Measurements from ENCODE around the gene PNLDC1.
"Not testable (repeated sequence)": the region's sequence is repeated elsewhere in the genome, so short reads cannot be mapped to it uniquely, and the experiment has no call there.

The PNLDC1 gene

GRCh38 chr6:159823953-159824352 is 23.9 kb downstream of the PNLDC1 start:
- peaks cover 20% of the 10 kb centered on the region for H3K36me3 Mint-ChIP-seq
- ATAC-seq = no peak
- H3K4me3 Mint-ChIP-seq = no peak overlapping the region
- H3K4me1 Mint-ChIP-seq = peaks cover 16% of the 10 kb centered on the region
- H3K9me3 Mint-ChIP-seq = no peaks in the 10 kb centered on the region
- peaks cover 24% of the 10 kb centered on the region for H3K27me3 Mint-ChIP-seq
- H3K27ac Mint-ChIP-seq = no peak overlapping the region

GRCh38 chr6:159824690-159825089 is 24.6 kb downstream of the PNLDC1 start:
- ATAC-seq, H3K27ac Mint-ChIP-seq, H3K4me3 Mint-ChIP-seq, H3K9me3 Mint-ChIP-seq: not testable (repeated sequence)
- Mint-ChIP-seq H3K4me1 (peaks cover 19% of the 10 kb centered on the region), H3K36me3 (peaks cover 13% of the 10 kb centered on the region), H3K27me3 (peaks cover 19% of the 10 kb centered on the region)

- Mint-ChIP-seq H3K36me3 (peaks cover 12% of the 10 kb centered on the region), H3K27ac (no peak overlapping the region), H3K27me3 (peaks cover 15% of the 10 kb centered on the region), H3K9me3 (no peaks in the 10 kb centered on the region), H3K4me3 (no peak overlapping the region), H3K4me1 (peaks cover 18% of the 10 kb centered on the region)
- ATAC-seq = no peak
Measured at GRCh38 chr6:159826004-159826403, 25.9 kb downstream of the PNLDC1 start.

- Mint-ChIP-seq H3K27ac (no peak overlapping the region), H3K36me3 (peaks cover 12% of the 10 kb centered on the region), H3K4me1 (peaks cover 18% of the 10 kb centered on the region), H3K27me3 (peaks cover 12% of the 10 kb centered on the region), H3K9me3 (no peaks in the 10 kb centered on the region), H3K4me3 (no peak overlapping the region)
- no peak for ATAC-seq
Measured at GRCh38 chr6:159826968-159827647, 27.0 kb downstream of the PNLDC1 start.

- Mint-ChIP-seq H3K4me1 (peaks cover 18% of the 10 kb centered on the region), H3K27ac (no peak overlapping the region)
Measured at GRCh38 chr6:159828074-159828473, 28.0 kb downstream of the PNLDC1 start.

GRCh38 chr6:159829526-159829925 is 29.4 kb downstream of the PNLDC1 start:
- Mint-ChIP-seq H3K4me3 (no peak overlapping the region), H3K9me3 (no peaks in the 10 kb centered on the region), H3K36me3 (no peaks in the 10 kb centered on the region), H3K27me3 (no peaks in the 10 kb centered on the region), H3K4me1 (peaks cover 18% of the 10 kb centered on the region), H3K27ac (no peak overlapping the region)
- no peak for ATAC-seq

More at GRCh38 chr6:159828074-159828473, 28.0 kb downstream of the PNLDC1 start:
- peaks cover 3% of the 10 kb centered on the region for H3K27me3 Mint-ChIP-seq
- no peaks in the 10 kb centered on the region for H3K9me3 Mint-ChIP-seq
- no peak overlapping the region for H3K4me3 Mint-ChIP-seq
- peaks cover 9% of the 10 kb centered on the region for H3K36me3 Mint-ChIP-seq
- ATAC-seq = no peak

GRCh38 chr6:159830501-159831372 is 30.7 kb downstream of the PNLDC1 start:
- no peak overlapping the region for H3K4me3 Mint-ChIP-seq

GRCh38 chr6:159831373-159831679 is 31.2 kb downstream of the PNLDC1 start:
- Mint-ChIP-seq H3K27me3 (peaks cover 4% of the 10 kb centered on the region), H3K9me3 (no peaks in the 10 kb centered on the region), H3K36me3 (no peaks in the 10 kb centered on the region), H3K27ac (no peak overlapping the region), H3K4me1 (peaks cover 18% of the 10 kb centered on the region), H3K4me3 (no peak overlapping the region)
- ATAC-seq = no peak

More at GRCh38 chr6:159830501-159831372, 30.7 kb downstream of the PNLDC1 start:
- no peaks in the 10 kb centered on the region for H3K27me3 Mint-ChIP-seq
- no peak for ATAC-seq
- H3K9me3 Mint-ChIP-seq = no peaks in the 10 kb centered on the region
- peaks cover 18% of the 10 kb centered on the region for H3K4me1 Mint-ChIP-seq
- H3K27ac Mint-ChIP-seq = no peak overlapping the region
- no peaks in the 10 kb centered on the region for H3K36me3 Mint-ChIP-seq

GRCh38 chr6:159832946-159833345 is 32.9 kb downstream of the PNLDC1 start:
- no peak for ATAC-seq
- H3K27ac Mint-ChIP-seq = no peak overlapping the region
- H3K27me3 Mint-ChIP-seq = peaks cover 20% of the 10 kb centered on the region
- peaks cover 18% of the 10 kb centered on the region for H3K4me1 Mint-ChIP-seq
- H3K36me3 Mint-ChIP-seq = no peaks in the 10 kb centered on the region
- H3K4me3 Mint-ChIP-seq = no peak overlapping the region
- H3K9me3 Mint-ChIP-seq = no peaks in the 10 kb centered on the region

- H3K4me1 Mint-ChIP-seq = peaks cover 18% of the 10 kb centered on the region
- H3K27me3 Mint-ChIP-seq = peaks cover 26% of the 10 kb centered on the region
- H3K27ac Mint-ChIP-seq = no peak overlapping the region
- H3K9me3 Mint-ChIP-seq = no peaks in the 10 kb centered on the region
- no peak overlapping the region for H3K4me3 Mint-ChIP-seq
- ATAC-seq = no peak
- H3K36me3 Mint-ChIP-seq = no peaks in the 10 kb centered on the region
Measured at GRCh38 chr6:159833556-159833955, 33.5 kb downstream of the PNLDC1 start.

- Mint-ChIP-seq H3K9me3 (no peaks in the 10 kb centered on the region), H3K27me3 (peaks cover 29% of the 10 kb centered on the region), H3K4me1 (peaks cover 15% of the 10 kb centered on the region), H3K27ac (no peak overlapping the region), H3K36me3 (no peaks in the 10 kb centered on the region), H3K4me3 (no peak overlapping the region)
- ATAC-seq = no peak
Measured at GRCh38 chr6:159833997-159834603, 34.0 kb downstream of the PNLDC1 start.

- no peak overlapping the region for H3K27ac Mint-ChIP-seq
- no peak overlapping the region for H3K4me3 Mint-ChIP-seq
- H3K4me1 Mint-ChIP-seq = peaks cover 3% of the 10 kb centered on the region
Measured at GRCh38 chr6:159836718-159837490, 36.8 kb downstream of the PNLDC1 start.

GRCh38 chr6:159837511-159837910 is 37.4 kb downstream of the PNLDC1 start:
- Mint-ChIP-seq H3K27ac (no peak overlapping the region), H3K4me3 (no peak overlapping the region), H3K36me3 (no peaks in the 10 kb centered on the region), H3K9me3 (no peaks in the 10 kb centered on the region), H3K4me1 (peaks cover 5% of the 10 kb centered on the region), H3K27me3 (peaks cover 53% of the 10 kb centered on the region)
- no peak for ATAC-seq

More at GRCh38 chr6:159836718-159837490, 36.8 kb downstream of the PNLDC1 start:
- H3K27me3 Mint-ChIP-seq = peaks cover 51% of the 10 kb centered on the region
- no peaks in the 10 kb centered on the region for H3K9me3 Mint-ChIP-seq
- peak; percentile 52 for ATAC-seq
- H3K36me3 Mint-ChIP-seq = no peaks in the 10 kb centered on the region

- no peak overlapping the region for H3K4me3 Mint-ChIP-seq
- no peaks in the 10 kb centered on the region for H3K36me3 Mint-ChIP-seq
- no peak overlapping the region for H3K27ac Mint-ChIP-seq
- no peak for ATAC-seq
- peaks cover 5% of the 10 kb centered on the region for H3K4me1 Mint-ChIP-seq
- H3K9me3 Mint-ChIP-seq = no peaks in the 10 kb centered on the region
- peaks cover 53% of the 10 kb centered on the region for H3K27me3 Mint-ChIP-seq
Measured at GRCh38 chr6:159838020-159838744, 38.1 kb downstream of the PNLDC1 start.

Measured in stimulated activated memory B cell treated with anti-CD40 and anti-IgM and Interleukin-4, amounts not matched to agents 10 μg/mL and 1 μg/mL and 100 μg/mL, for 72 hours (primary cell).